GM21717 (cell line): Measurements from ENCODE around the gene DOCK10.
A peak's percentile ranks its signal among the peaks of the same experiment; 100 is the strongest.
"Not testable (repeated sequence)": the region's sequence is repeated elsewhere in the genome, so short reads cannot be mapped to it uniquely, and the experiment has no call there.

Experiments used
- ATAC-seq: cut with Tn5 transposase; IDR thresholded peaks from one replicate; pipeline ENCODE4 v1.9.1; 2021; ENCODE audit warnings: mild to moderate bottlenecking, moderate library complexity; ENCODE audit not compliant: unreplicated experiment

The DOCK10 gene

GRCh38 chr2:225041851-225042799 is at the start of gene DOCK10:
Gene DOCK10, minus strand, starts transcription at chr2:225042468. Its CDS starts 94 bp downstream, at chr2:225042374.
- ATAC-seq: peak; percentile 31

- no peak for ATAC-seq
Measured at GRCh38 chr2:225091336-225091735, 49.1 kb upstream of the DOCK10 start.

GRCh38 chr2:225090746-225091145 is 48.5 kb upstream of the DOCK10 start:
- no peak for ATAC-seq

- ATAC-seq: no peak
Measured at GRCh38 chr2:225086915-225087314, 44.6 kb upstream of the DOCK10 start.

- ATAC-seq: no peak
Measured at GRCh38 chr2:225086439-225086838, 44.2 kb upstream of the DOCK10 start.

- ATAC-seq: no peak
Measured at GRCh38 chr2:225083276-225083675, 41.0 kb upstream of the DOCK10 start.

GRCh38 chr2:225076125-225076524 is 33.9 kb upstream of the DOCK10 start:
- no peak for ATAC-seq

GRCh38 chr2:225074919-225075681 is 32.8 kb upstream of the DOCK10 start:
- ATAC-seq: no peak

- ATAC-seq: no peak
Measured at GRCh38 chr2:225074366-225074765, 32.1 kb upstream of the DOCK10 start.

GRCh38 chr2:225073198-225073597 is 30.9 kb upstream of the DOCK10 start:
- ATAC-seq: no peak

- ATAC-seq: no peak
Measured at GRCh38 chr2:225072444-225072843, 30.2 kb upstream of the DOCK10 start.

GRCh38 chr2:225070811-225071210 is 28.5 kb upstream of the DOCK10 start:
- ATAC-seq: no peak

GRCh38 chr2:225069966-225070365 is 27.7 kb upstream of the DOCK10 start:
- no peak for ATAC-seq

- no peak for ATAC-seq
Measured at GRCh38 chr2:225069477-225069876, 27.2 kb upstream of the DOCK10 start.

- ATAC-seq: no peak
Measured at GRCh38 chr2:225065882-225066281, 23.6 kb upstream of the DOCK10 start.

- no peak for ATAC-seq
Measured at GRCh38 chr2:225064928-225065327, 22.7 kb upstream of the DOCK10 start.

- no peak for ATAC-seq
Measured at GRCh38 chr2:225064362-225064761, 22.1 kb upstream of the DOCK10 start.

- ATAC-seq: no peak
Measured at GRCh38 chr2:225056330-225057073, 14.2 kb upstream of the DOCK10 start.

GRCh38 chr2:225055714-225056113 is 13.4 kb upstream of the DOCK10 start:
- no peak for ATAC-seq

GRCh38 chr2:225052703-225053102 is 10.4 kb upstream of the DOCK10 start:
- peak; percentile 88 for ATAC-seq

GRCh38 chr2:225047502-225047901 is 5.2 kb upstream of the DOCK10 start:
- ATAC-seq: not testable (repeated sequence)
